Panc1 (cell line): ENCODE results near the gene HERC3.

Source experiments
- POLR2AphosphoS5 ChIP-seq: IDR thresholded peaks from 2 replicates; pipeline ENCODE4 v1.6.1; 2012; ENCODE audit warnings: mild to moderate bottlenecking, low read depth, low read length, moderate library complexity
- SIN3A ChIP-seq: IDR thresholded peaks from 2 replicates; pipeline ENCODE4 v1.6.1; 2012; ENCODE audit warnings: low read depth, mild to moderate bottlenecking, low read length, moderate library complexity, borderline replicate concordance; ENCODE audit not compliant: insufficient read depth
- TCF7L2 ChIP-seq: IDR thresholded peaks from 2 replicates; pipeline ENCODE4 v1.6.1; 2011; ENCODE audit warnings: mild to moderate bottlenecking, low read depth, low read length, inconsistent platforms
- TF ChIP-seq, protein P1 (sequence below): fragments of 450-650 bp; IDR thresholded peaks from 2 replicates; pipeline ENCODE4 v1.5.1; 2017; ENCODE audit warnings: mild to moderate bottlenecking
- TF ChIP-seq, protein P2 (sequence below), 2 experiments: IDR thresholded peaks; 2 replicates each; pipeline ENCODE4 v1.6.1; 2011 to 2012; ENCODE audit warnings: low read depth in 2 of 2, control low read depth in 1 of 2, low read length in 1 of 2, mild to moderate bottlenecking in 1 of 2, moderate library complexity in 1 of 2; ENCODE audit not compliant: insufficient read depth in 1 of 2

DNA sequence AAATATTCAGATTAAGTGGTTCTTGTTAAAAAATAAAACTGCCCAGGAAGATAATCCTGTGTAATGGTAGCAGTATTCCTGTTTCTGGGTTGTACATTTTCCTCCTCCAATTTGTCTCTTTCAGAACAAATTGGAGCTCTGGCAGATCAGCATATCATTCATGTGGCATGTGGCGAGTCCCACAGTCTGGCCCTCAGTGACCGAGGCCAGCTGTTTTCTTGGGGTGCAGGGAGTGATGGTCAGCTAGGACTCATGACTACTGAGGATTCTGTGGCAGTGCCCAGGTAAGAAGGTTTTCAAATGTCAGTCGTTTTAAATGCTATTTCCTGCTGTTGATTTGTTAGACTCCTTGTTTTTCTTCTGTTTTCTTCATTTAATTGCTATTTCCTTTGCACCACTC is 57.4 kb downstream of the HERC3 start:
- TF ChIP-seq, protein P1, sequence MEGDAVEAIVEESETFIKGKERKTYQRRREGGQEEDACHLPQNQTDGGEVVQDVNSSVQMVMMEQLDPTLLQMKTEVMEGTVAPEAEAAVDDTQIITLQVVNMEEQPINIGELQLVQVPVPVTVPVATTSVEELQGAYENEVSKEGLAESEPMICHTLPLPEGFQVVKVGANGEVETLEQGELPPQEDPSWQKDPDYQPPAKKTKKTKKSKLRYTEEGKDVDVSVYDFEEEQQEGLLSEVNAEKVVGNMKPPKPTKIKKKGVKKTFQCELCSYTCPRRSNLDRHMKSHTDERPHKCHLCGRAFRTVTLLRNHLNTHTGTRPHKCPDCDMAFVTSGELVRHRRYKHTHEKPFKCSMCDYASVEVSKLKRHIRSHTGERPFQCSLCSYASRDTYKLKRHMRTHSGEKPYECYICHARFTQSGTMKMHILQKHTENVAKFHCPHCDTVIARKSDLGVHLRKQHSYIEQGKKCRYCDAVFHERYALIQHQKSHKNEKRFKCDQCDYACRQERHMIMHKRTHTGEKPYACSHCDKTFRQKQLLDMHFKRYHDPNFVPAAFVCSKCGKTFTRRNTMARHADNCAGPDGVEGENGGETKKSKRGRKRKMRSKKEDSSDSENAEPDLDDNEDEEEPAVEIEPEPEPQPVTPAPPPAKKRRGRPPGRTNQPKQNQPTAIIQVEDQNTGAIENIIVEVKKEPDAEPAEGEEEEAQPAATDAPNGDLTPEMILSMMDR: no peak
- TF ChIP-seq POLR2AphosphoS5: no peak
- TF ChIP-seq TCF7L2: no peak
- TF ChIP-seq, protein P2, sequence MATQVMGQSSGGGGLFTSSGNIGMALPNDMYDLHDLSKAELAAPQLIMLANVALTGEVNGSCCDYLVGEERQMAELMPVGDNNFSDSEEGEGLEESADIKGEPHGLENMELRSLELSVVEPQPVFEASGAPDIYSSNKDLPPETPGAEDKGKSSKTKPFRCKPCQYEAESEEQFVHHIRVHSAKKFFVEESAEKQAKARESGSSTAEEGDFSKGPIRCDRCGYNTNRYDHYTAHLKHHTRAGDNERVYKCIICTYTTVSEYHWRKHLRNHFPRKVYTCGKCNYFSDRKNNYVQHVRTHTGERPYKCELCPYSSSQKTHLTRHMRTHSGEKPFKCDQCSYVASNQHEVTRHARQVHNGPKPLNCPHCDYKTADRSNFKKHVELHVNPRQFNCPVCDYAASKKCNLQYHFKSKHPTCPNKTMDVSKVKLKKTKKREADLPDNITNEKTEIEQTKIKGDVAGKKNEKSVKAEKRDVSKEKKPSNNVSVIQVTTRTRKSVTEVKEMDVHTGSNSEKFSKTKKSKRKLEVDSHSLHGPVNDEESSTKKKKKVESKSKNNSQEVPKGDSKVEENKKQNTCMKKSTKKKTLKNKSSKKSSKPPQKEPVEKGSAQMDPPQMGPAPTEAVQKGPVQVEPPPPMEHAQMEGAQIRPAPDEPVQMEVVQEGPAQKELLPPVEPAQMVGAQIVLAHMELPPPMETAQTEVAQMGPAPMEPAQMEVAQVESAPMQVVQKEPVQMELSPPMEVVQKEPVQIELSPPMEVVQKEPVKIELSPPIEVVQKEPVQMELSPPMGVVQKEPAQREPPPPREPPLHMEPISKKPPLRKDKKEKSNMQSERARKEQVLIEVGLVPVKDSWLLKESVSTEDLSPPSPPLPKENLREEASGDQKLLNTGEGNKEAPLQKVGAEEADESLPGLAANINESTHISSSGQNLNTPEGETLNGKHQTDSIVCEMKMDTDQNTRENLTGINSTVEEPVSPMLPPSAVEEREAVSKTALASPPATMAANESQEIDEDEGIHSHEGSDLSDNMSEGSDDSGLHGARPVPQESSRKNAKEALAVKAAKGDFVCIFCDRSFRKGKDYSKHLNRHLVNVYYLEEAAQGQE (IDR thresholded peaks at IDR 0.05; ENCODE audit: insufficient read depth in 1 of 2, low read depth in 2 of 2, low read length in 1 of 2): no peak
- no peak for TF ChIP-seq SIN3A
